Peyer's patch (tissue), 4 donors: ENCODE data around the gene PDK3.

Source experiments
- POLR2A ChIP-seq, 2 donors: fragments of 450-650 bp; IDR thresholded peaks; one replicate each; pipeline ENCODE4 v1.5.1; 2017; ENCODE audit warnings: antibody characterized with exemption in 2 of 2, mild to moderate bottlenecking in 2 of 2, moderate library complexity in 2 of 2
- TF ChIP-seq, protein P1 (sequence below), 6 experiments: fragments of 450-650 bp in 4 of 6; fragments of 200-600 bp in 2 of 6; sonication (generic) in 1 of 6; IDR thresholded peaks; one replicate each; pipeline ENCODE4 v1.5.1; 2017 to 2019; ENCODE audit warnings: antibody characterized with exemption in 6 of 6, mild to moderate bottlenecking in 3 of 6, moderate library complexity in 1 of 6

DNA sequence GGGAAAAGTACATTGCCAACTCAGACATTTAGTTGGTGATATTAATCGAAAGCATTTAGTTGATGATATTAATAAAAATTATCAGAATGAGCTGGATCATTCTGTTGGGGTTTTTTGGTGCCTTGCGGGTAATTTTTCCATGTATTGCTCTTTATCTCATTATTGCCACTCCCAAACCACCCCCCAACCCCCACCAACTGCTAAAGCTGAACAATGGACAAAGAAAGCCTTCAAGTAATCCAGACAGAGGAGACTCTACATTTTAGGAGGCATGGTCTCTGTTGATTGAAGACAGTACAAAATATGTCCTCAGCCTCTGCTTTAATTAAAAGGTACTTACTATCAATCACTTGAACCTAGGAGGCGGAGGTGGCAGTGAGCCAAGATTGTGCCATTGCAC, 22.5 kb downstream of the PDK3 start:
- TF ChIP-seq POLR2A (IDR thresholded peaks at IDR 0.05), result no peak
- TF ChIP-seq, protein P1, sequence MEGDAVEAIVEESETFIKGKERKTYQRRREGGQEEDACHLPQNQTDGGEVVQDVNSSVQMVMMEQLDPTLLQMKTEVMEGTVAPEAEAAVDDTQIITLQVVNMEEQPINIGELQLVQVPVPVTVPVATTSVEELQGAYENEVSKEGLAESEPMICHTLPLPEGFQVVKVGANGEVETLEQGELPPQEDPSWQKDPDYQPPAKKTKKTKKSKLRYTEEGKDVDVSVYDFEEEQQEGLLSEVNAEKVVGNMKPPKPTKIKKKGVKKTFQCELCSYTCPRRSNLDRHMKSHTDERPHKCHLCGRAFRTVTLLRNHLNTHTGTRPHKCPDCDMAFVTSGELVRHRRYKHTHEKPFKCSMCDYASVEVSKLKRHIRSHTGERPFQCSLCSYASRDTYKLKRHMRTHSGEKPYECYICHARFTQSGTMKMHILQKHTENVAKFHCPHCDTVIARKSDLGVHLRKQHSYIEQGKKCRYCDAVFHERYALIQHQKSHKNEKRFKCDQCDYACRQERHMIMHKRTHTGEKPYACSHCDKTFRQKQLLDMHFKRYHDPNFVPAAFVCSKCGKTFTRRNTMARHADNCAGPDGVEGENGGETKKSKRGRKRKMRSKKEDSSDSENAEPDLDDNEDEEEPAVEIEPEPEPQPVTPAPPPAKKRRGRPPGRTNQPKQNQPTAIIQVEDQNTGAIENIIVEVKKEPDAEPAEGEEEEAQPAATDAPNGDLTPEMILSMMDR (IDR thresholded peaks at IDR 0.05), result no peak
